ENCODE measurements around the gene TRPM1.

Gene TRPM1

DNA sequence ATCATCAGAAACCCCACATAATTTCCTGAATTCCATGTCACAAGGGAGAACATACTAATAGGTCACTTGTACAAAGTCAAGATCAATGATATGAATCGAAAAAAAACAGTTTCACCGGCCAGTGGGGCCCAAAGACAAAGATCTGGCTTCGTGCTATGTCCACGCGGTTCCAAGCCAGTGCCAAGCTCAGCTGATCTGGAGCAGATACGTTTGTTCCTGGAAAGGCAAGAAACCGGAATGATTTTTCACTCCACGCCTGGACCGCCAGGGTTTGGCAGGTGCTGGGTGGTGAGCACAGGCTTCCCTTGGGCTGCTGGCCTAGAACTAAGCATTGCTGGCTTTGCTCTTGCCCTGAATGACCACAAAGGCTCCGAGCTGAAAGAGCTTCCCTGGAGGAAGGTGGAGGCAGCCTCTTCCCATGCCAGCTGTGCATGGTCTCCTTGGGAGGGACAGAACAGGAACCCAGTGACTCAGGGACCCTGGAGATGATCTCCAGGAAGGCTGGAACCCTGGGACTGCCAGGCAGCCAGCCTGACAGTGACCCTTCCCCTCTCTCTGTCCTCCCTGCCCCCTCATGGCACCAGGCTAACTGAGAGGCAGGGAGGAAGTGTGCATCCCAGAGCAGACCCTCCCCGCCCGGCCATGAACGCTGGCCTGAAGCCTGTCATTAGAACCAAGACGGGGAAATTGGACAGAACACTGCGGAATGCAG lies 40.9 kb downstream of the TRPM1 start:
- TF ChIP-seq GATA3 (IDR thresholded peaks at IDR 0.05; ENCODE audit: low read depth, low read length) = no peak
- TF ChIP-seq GATA2 (IDR thresholded peaks at IDR 0.05; ENCODE audit: low read depth, low read length) = peak; percentile 54

DNA sequence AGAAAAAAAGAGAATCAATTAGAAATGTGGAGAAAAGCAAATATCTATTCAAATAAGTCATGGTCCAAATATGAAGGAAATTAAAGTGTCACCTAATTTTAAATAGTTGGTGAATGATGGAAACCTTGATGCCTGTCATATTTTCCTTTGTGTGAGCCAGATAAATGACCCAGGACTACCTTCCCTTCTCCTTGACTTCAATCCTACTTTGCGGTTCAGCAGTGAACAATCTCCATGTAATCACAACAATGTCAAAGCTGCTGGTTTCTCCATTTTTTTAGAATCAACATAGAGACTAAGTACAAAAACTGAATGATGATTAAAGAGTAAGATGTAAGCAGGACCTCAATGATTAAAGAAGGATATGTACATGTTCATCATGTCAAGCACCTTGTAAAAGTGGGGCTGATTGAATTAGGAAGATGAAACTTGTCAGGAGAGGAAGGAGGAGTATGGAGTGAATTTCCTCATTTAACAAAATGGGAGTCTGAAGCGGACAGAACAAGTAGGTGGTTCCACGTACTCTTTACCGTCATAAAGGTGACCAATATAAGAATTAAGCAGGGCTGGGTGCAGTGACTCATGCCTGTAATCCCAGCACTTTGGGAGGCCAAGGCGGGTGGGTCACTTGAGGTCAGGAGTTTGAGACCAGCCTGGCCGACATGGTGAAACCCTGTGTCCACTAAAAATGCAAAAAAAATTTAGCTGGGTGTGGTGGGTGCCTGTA lies 43.1 kb downstream of the TRPM1 start:
- TF ChIP-seq GATA2 (IDR thresholded peaks at IDR 0.05; ENCODE audit: low read depth, low read length) (no peak), GATA3 (IDR thresholded peaks at IDR 0.05; ENCODE audit: low read depth, low read length) (no peak)

DNA sequence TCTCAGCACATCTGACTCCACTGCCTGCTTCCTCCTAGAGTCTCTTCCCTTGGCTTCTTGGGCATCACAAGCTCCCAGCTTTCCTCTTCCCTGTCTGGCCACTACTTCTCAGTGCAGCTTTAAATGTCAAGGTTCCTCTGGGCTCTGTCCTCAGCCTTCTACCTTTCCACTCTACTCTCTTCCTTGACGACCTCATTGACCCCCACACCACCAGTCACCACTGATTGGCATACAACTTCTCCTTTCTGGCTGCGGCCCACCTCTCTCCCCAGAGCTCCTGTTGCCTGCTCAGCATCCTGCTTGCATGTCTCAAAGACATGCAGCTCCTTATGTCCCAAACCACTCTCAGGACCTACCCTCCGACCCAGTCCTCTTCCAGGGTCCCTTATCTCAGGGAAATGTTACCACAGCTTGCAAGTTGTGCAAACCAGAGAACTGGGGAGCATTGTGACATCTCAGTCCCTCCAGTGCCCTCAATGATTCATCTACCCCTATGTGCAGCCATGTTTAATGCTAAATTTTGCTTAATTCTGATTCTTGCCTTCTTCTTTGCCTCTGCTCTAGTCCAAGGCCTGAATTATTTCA lies 49.9 kb downstream of the TRPM1 start:
- TF ChIP-seq GATA2 (IDR thresholded peaks at IDR 0.05; ENCODE audit: low read depth, low read length) = no peak
- TF ChIP-seq GATA3 (IDR thresholded peaks at IDR 0.05; ENCODE audit: low read depth, low read length) = no peak

DNA sequence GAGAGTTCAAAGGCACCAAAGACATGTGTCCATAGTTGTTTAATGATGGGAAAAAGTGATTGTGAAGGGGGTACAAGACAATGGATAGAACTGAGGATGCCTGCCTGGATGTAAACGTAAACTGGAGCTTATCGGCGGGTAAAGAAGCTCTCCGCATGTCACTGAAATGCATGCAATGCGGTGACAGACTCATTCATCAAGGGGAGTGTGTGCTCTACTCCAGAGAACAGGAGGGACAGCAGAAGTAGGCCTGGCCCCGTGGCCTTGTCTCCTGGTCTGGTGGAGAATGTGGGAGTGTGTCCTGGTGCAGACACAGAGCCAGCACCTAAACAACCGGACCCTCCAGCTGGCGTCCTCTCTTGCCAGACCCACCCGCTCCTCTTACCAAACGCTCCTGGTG lies 50.6 kb downstream of the TRPM1 start:
- TF ChIP-seq GATA3 (IDR thresholded peaks at IDR 0.05; ENCODE audit: low read depth, low read length) (no peak), GATA2 (IDR thresholded peaks at IDR 0.05; ENCODE audit: low read depth, low read length) (no peak)

DNA sequence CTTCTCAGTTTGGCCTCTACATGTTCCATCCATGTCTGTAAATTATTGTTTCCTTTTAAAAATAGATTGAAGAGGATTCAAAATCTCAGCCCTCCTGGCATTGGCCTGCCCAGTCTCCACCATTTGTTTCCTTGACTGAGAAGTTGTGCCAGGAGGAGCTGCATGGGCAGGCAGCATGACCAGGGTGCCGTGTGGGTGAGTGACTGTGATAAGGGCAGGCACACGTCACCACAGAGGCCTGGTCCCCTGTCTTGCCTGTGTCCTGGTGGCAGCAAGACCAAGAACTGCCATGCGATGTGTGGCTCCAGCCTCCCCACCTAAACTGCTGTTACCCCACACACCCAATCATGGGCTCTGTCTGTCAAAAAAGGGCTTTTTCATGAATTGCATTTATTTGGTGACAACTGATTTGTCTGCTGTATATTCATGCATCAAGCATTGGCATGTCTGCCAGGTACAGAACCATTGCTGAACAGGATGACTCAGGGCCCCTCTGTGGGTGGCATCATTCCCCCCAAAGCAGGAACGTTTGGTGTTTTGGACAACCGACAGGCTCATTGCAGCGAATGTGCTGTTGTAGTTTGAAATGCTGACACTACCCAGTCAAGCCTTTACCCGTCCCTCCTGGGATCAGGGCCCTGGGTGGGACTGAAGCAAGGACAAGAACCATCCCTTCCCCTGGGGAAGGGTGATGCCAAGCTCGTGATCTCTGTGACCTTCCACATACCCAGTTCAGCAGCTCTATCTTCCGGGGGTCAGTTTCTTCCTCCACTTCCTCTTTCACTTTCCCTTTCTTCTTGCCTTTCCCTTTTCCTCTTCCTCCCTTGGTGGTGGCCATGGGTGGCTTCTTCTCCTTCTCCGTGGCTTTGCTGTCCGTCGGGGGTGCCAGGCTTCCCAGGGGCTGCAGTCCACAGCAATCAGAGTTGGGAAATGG lies 51.6 kb downstream of the TRPM1 start:
- TF ChIP-seq GATA2 (IDR thresholded peaks at IDR 0.05; ENCODE audit: low read depth, low read length) (no peak), GATA3 (IDR thresholded peaks at IDR 0.05; ENCODE audit: low read depth, low read length) (no peak)

DNA sequence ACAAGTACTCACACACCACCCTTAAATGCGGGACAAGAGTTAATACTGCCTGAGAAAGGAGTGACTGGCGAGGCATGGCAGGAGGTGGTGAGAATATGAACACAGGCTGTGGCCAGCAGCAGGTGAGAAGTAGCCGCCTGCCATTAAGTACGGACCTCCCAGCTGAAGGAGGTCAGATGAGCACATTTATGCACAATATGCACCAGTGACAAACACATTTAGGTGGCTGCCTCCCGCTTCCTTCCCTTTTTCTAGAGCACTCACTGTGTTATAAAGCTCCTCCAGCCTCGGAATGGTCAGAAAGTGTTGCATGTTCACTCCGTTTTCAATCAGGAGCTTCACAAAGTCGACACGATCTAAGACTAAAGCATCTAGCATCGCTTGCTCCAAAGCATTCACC lies 52.4 kb downstream of the TRPM1 start:
- TF ChIP-seq GATA2 (IDR thresholded peaks at IDR 0.05; ENCODE audit: low read depth, low read length) (no peak), GATA3 (IDR thresholded peaks at IDR 0.05; ENCODE audit: low read depth, low read length) (no peak)

DNA sequence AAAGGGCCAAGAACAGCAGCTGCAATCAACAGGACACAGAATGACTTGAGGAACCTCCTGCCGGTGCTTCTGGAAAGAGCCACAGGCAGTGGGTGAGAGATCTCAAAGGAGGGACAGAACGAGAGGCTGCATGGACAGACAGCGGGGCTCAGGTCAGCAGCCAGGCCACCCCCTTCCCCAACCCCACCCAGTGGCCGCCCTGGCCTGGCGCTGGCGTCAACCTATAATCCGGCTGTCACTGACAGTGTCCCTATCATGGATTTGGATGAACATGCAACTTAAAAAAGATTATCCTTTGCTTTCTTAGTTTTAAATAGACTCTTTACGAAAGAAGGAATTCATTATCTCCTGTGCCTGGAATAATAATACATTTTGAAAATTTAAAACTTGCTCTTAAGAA lies 54.1 kb downstream of the TRPM1 start:
- TF ChIP-seq GATA3 (IDR thresholded peaks at IDR 0.05; ENCODE audit: low read depth, low read length) = no peak
- no peak for TF ChIP-seq GATA2 (IDR thresholded peaks at IDR 0.05; ENCODE audit: low read depth, low read length)

DNA sequence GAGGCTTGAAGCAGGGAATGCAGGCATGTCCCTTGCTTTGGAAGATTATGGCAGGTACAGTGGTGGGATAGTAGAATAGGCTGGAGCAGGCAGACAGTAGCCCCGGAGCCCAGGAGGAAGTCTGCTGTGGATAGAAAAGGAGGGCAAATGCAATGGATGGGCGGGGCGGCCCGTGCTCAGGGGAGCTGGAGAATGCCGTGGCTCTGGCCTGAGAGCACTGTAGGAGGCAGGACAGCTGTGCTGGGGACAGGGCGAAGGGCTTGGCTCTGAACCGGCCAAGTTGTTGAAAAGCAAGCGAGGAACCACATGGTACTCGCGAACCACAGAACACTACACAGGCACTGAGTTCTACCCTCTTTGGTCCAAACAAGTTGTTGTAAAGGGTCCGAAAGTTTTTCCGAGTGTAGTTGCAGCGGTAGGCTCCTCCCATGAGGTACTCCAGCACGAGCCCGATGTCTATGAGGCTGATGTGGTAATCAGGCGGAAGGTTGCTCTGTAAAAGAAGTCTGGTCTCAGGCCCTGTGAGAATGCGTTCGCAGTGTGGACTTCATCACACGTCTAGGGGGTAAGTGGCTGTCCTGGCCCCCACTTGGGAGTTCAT lies 54.7 kb downstream of the TRPM1 start:
- TF ChIP-seq GATA3 (IDR thresholded peaks at IDR 0.05; ENCODE audit: low read depth, low read length) (no peak), GATA2 (IDR thresholded peaks at IDR 0.05; ENCODE audit: low read depth, low read length) (no peak)

DNA sequence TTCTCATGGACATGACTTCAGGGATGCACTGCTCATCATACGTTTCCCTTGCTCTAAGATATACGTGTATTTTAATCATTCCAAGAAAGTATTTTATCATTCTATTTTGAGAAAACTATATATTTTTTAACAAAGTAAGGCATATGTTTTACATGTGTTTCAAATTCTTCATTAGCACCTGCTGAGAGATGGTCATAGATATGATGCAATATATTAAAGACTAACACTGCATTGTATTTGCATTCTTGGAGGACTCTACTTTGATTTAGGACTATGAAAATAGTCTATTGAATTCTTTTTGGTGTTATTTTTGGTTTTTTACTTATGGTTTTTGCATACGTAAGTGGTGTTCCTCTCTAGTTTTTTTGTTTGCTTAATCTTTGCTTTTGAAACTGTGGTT lies 55.9 kb downstream of the TRPM1 start:
- no peak for TF ChIP-seq GATA2 (IDR thresholded peaks at IDR 0.05; ENCODE audit: low read depth, low read length)
- no peak for TF ChIP-seq GATA3 (IDR thresholded peaks at IDR 0.05; ENCODE audit: low read depth, low read length)

DNA sequence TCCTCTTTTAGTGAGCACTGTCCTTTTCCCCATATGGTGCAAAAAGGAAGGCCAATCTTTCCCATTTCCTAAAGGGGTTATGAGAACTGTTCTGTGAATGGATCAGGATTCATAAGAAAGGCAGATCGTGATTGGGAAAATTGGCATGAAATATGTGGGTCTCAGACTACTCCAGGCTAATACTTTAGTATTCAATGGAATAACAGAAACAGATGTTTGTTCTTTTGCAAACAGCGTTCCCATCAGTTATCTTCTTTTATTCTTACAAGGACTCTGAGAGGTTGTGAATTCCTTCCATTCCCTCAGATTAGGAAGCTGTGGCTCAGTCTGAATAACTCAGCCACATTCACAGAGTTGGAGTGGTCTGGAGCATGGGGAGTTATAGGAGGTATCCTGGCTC lies 58.8 kb downstream of the TRPM1 start:
- TF ChIP-seq GATA3 (IDR thresholded peaks at IDR 0.05; ENCODE audit: low read depth, low read length) (no peak), GATA2 (IDR thresholded peaks at IDR 0.05; ENCODE audit: low read depth, low read length) (no peak)

DNA sequence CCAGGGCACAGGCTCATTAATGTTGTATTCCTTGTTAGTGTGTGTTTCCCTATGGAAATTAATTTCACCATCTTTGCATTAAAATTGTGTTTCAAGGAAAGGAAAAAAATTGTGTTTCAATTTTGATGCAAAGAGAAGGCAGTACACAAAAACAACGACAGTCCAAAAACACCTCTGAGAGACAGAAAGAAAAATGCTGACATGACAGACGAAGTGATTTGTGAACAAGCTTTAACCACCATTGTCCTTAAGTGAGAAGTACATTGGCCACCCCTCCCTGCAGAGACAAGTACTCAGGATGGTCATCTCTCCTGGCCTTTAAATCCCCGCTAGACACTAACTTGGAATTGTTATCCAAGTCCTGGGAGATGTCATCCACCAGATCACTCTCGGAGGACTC lies 59.9 kb downstream of the TRPM1 start:
- TF ChIP-seq GATA3 (IDR thresholded peaks at IDR 0.05; ENCODE audit: low read depth, low read length) (no peak), GATA2 (IDR thresholded peaks at IDR 0.05; ENCODE audit: low read depth, low read length) (no peak)

DNA sequence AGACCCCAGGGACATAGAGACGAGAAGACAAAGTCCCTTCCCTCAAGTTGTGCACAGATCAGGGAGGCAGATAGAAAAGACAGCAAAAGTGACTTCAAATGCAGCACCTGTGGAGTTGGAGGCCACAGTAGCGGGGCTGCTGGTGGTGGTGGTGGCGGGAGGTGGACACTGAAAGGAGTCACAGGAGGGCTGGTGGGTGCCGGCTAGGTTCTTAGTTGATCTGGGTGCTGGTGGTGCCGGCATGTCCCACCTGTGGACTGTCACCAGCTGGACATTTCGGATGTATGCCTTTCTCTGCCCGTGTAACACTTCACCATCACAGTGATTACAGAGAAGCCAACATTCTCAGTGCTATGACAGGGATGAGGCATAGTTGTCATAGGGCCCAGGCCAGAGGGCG lies 60.9 kb downstream of the TRPM1 start:
- TF ChIP-seq GATA3 (IDR thresholded peaks at IDR 0.05; ENCODE audit: low read depth, low read length) = no peak
- TF ChIP-seq GATA2 (IDR thresholded peaks at IDR 0.05; ENCODE audit: low read depth, low read length) = no peak

DNA sequence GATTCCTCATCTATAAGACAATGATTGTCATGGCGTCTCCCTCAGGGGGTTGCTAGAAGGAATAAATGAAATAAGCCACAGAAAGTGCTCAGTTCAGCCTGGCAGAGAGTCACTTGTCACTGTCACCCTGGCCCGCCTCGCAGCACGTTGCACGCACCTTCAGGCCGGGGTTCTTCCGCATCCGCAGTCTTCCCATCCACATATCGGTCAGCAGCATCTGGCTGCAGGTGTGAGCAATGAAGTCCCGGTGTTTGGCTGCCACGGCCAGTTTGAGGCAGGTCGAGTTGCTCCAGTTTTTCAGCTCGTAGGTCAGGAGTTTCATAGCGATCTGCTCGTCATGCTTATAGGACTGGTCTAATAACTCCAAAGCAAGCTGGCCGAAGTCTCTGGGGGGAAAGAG lies 61.6 kb downstream of the TRPM1 start:
- TF ChIP-seq GATA3 (IDR thresholded peaks at IDR 0.05; ENCODE audit: low read depth, low read length) = no peak
- no peak for TF ChIP-seq GATA2 (IDR thresholded peaks at IDR 0.05; ENCODE audit: low read depth, low read length)
